GM12878 (cell line): ENCODE measurements around the gene PPRC1.

Source experiments
- ATF3 ChIP-seq: IDR thresholded peaks from 2 replicates; pipeline ENCODE4 v1.6.1; 2011; ENCODE audit warnings: low read depth, mild to moderate bottlenecking, low read length, moderate library complexity, borderline replicate concordance; ENCODE audit errors: extremely low read depth
- CTCF ChIP-seq, 3 experiments: IDR thresholded peaks in 2 of 3; conservative IDR thresholded peaks in 1 of 3; 2 replicates each; pipeline ENCODE4 v1.5.1; 2011; ENCODE audit warnings: low read depth in 3 of 3, low read length in 3 of 3, mild to moderate bottlenecking in 3 of 3, control low read depth in 2 of 3, moderate library complexity in 2 of 3, inconsistent platforms in 1 of 3, mixed read lengths in 1 of 3; ENCODE audit not compliant: control insufficient read depth in 2 of 3, insufficient read depth in 1 of 3; ENCODE audit errors: extremely low read depth in 1 of 3
- EZH2 ChIP-seq: IDR thresholded peaks from 2 replicates; pipeline ENCODE4 v1.6.1; 2012; ENCODE audit warnings: low read depth, mild to moderate bottlenecking, control low read depth, inconsistent platforms, low read length, borderline replicate concordance; ENCODE audit not compliant: control insufficient read depth
- POLR2AphosphoS5 ChIP-seq: IDR thresholded peaks from 2 replicates; pipeline ENCODE4 v1.6.1; 2011; ENCODE audit warnings: mild to moderate bottlenecking, low read length, inconsistent platforms
- RFX5 ChIP-seq: IDR thresholded peaks from 2 replicates; pipeline ENCODE4 v1.6.1; 2011; ENCODE audit warnings: low read depth, low read length, improper control_type of control experiment
- SP1 ChIP-seq: IDR thresholded peaks from one replicate; pipeline ENCODE4 v1.6.1; 2011; ENCODE audit warnings: low read depth, low read length
- SUZ12 ChIP-seq: fragments of 200-600 bp; sonication (generic); IDR thresholded peaks from one replicate; pipeline ENCODE4 v1.6.1; 2018; ENCODE audit warnings: antibody characterized with exemption, mild to moderate bottlenecking; ENCODE audit not compliant: unreplicated experiment
- TF ChIP-seq, protein P1 (sequence below): IDR thresholded peaks from 2 replicates; pipeline ENCODE4 v1.6.1; 2012; ENCODE audit warnings: mild to moderate bottlenecking, low read depth, low read length

DNA sequence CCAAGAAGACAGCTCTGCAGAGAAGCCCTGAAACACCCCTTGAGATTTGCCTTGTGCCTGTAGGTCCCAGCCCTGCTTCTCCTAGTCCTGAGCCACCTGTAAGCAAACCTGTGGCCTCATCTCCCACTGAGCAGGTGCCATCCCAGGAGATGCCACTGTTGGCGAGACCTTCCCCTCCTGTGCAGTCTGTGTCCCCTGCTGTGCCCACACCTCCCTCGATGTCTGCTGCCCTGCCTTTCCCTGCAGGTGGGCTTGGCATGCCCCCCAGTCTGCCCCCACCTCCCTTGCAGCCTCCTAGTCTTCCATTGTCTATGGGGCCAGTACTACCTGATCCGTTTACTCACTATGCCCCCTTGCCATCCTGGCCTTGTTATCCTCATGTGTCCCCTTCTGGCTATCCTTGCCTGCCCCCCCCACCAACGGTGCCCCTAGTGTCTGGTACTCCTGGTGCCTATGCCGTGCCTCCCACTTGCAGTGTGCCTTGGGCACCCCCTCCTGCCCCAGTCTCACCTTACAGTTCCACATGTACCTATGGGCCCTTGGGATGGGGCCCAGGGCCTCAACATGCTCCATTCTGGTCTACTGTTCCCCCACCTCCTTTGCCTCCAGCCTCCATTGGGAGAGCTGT is 8.2 kb downstream of the PPRC1 start:
- TF ChIP-seq EZH2 = no peak
- TF ChIP-seq SUZ12 = no peak
- no peak for TF ChIP-seq CTCF (IDR thresholded peaks at IDR 0.05 in 2 of 3, conservative IDR thresholded peaks at IDR 0.05 in 1 of 3; ENCODE audit: control insufficient read depth in 2 of 3, extremely low read depth in 1 of 3, insufficient read depth in 1 of 3, low read depth in 3 of 3, low read length in 3 of 3)
- TF ChIP-seq, protein P1, sequence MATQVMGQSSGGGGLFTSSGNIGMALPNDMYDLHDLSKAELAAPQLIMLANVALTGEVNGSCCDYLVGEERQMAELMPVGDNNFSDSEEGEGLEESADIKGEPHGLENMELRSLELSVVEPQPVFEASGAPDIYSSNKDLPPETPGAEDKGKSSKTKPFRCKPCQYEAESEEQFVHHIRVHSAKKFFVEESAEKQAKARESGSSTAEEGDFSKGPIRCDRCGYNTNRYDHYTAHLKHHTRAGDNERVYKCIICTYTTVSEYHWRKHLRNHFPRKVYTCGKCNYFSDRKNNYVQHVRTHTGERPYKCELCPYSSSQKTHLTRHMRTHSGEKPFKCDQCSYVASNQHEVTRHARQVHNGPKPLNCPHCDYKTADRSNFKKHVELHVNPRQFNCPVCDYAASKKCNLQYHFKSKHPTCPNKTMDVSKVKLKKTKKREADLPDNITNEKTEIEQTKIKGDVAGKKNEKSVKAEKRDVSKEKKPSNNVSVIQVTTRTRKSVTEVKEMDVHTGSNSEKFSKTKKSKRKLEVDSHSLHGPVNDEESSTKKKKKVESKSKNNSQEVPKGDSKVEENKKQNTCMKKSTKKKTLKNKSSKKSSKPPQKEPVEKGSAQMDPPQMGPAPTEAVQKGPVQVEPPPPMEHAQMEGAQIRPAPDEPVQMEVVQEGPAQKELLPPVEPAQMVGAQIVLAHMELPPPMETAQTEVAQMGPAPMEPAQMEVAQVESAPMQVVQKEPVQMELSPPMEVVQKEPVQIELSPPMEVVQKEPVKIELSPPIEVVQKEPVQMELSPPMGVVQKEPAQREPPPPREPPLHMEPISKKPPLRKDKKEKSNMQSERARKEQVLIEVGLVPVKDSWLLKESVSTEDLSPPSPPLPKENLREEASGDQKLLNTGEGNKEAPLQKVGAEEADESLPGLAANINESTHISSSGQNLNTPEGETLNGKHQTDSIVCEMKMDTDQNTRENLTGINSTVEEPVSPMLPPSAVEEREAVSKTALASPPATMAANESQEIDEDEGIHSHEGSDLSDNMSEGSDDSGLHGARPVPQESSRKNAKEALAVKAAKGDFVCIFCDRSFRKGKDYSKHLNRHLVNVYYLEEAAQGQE = no peak
- no peak for TF ChIP-seq POLR2AphosphoS5
- no peak for TF ChIP-seq ATF3
- TF ChIP-seq SP1 = no peak
- TF ChIP-seq RFX5 = no peak
